ENCODE results near the gene IRAK3.

GRCh38 chr12:66258011-66258410, 69.0 kb downstream of the IRAK3 start:
- TF ChIP-seq CTCF (IDR thresholded peaks at IDR 0.05 in 8 of 11, conservative IDR thresholded peaks at IDR 0.05 in 3 of 11), result no peak
- TF ChIP-seq POLR2A (IDR thresholded peaks at IDR 0.05), result no peak
